Liver (tissue), 9 donors: Measurements from ENCODE around the gene RALGAPB. TPM values are rescaled to one million over a fixed set of nuclear protein-coding genes. Genes with fewer than 3 reads are reported as not detected.

ENCODE experiments used
- DNase-seq: peaks from one replicate; pipeline ENCODE4 v3.0.0-alpha.2; 2017; ENCODE audit warnings: low spot score
- H3K27ac ChIP-seq, 2 donors: one replicate each; pipeline ENCODE4 v1.7.0; 2013; ENCODE audit warnings: inconsistent platforms in 2 of 2, low read length in 2 of 2, control low read depth in 1 of 2, low read depth in 1 of 2, mild to moderate bottlenecking in 1 of 2
- H3K27me3 ChIP-seq, 4 donors: one replicate each; pipeline versions ENCODE4 v1.6.1 to v1.7.0; 2013; ENCODE audit warnings: low read length in 3 of 4, inconsistent platforms in 1 of 4, mild to moderate bottlenecking in 1 of 4, moderate library complexity in 1 of 4; ENCODE audit not compliant: control insufficient read depth in 4 of 4, insufficient read depth in 4 of 4
- H3K36me3 ChIP-seq, 4 donors: one replicate each; pipeline versions ENCODE4 v1.6.1 to v1.7.0; 2013; ENCODE audit warnings: low read length in 3 of 4, mild to moderate bottlenecking in 3 of 4, low read depth in 1 of 4, moderate library complexity in 1 of 4; ENCODE audit not compliant: control insufficient read depth in 4 of 4, insufficient read depth in 3 of 4
- H3K4me1 ChIP-seq, 4 donors: one replicate each; pipeline versions ENCODE4 v1.6.1 to v1.7.0; 2013; ENCODE audit warnings: low read length in 3 of 4, mild to moderate bottlenecking in 3 of 4, moderate library complexity in 1 of 4; ENCODE audit not compliant: control insufficient read depth in 4 of 4, insufficient read depth in 4 of 4
- H3K4me3 ChIP-seq, 3 donors: one replicate each; pipeline versions ENCODE4 v1.6.1 to v1.7.0; 2013; ENCODE audit warnings: low read length in 3 of 3, control low read depth in 1 of 3, low read depth in 1 of 3, mild to moderate bottlenecking in 1 of 3
- H3K9ac ChIP-seq, 2 donors: one replicate each; pipeline ENCODE4 v1.7.0; 2013; ENCODE audit warnings: low read length in 2 of 2, mild to moderate bottlenecking in 2 of 2, moderate library complexity in 2 of 2, control low read depth in 1 of 2, low read depth in 1 of 2
- H3K9me3 ChIP-seq, 4 donors: one replicate each; pipeline versions ENCODE4 v1.6.1 to v1.7.0; 2013; ENCODE audit warnings: low read length in 3 of 4; ENCODE audit not compliant: control insufficient read depth in 4 of 4
- EGR1 ChIP-seq, 2 donors: IDR thresholded peaks; 2 replicates each; pipeline ENCODE4 v1.6.1; 2016 to 2018; ENCODE audit warnings: antibody characterized with exemption in 2 of 2, low read depth in 2 of 2
- FOXA1 ChIP-seq: IDR thresholded peaks from 2 replicates; pipeline ENCODE4 v1.6.1; 2016; ENCODE audit warnings: antibody characterized with exemption
- FOXA2 ChIP-seq: IDR thresholded peaks from 2 replicates; pipeline ENCODE4 v1.6.1; 2016; ENCODE audit warnings: antibody characterized with exemption
- GABPA ChIP-seq, 2 donors: IDR thresholded peaks in 1 of 2; conservative IDR thresholded peaks in 1 of 2; 2 replicates each; pipeline ENCODE4 v1.6.1; 2016; ENCODE audit warnings: antibody characterized with exemption in 2 of 2, mild to moderate bottlenecking in 1 of 2, moderate library complexity in 1 of 2
- HNF4A ChIP-seq, 2 donors: conservative IDR thresholded peaks; 2 replicates each; pipeline ENCODE4 v1.6.1; 2016; ENCODE audit warnings: antibody characterized with exemption in 2 of 2, mild to moderate bottlenecking in 2 of 2
- HNF4G ChIP-seq: IDR thresholded peaks from 2 replicates; pipeline ENCODE4 v1.6.1; 2016; ENCODE audit warnings: antibody characterized with exemption
- RAD21 ChIP-seq, 2 donors: IDR thresholded peaks; 2 replicates each; pipeline ENCODE4 v1.6.1; 2016; ENCODE audit warnings: antibody characterized with exemption in 2 of 2, mild to moderate bottlenecking in 2 of 2
- RXRA ChIP-seq, 2 donors: IDR thresholded peaks; 2 replicates each; pipeline ENCODE4 v1.6.1; 2017 to 2018; ENCODE audit warnings: antibody characterized with exemption in 2 of 2, mild to moderate bottlenecking in 1 of 2
- SP1 ChIP-seq: IDR thresholded peaks from 2 replicates; pipeline ENCODE4 v1.6.1; 2018; ENCODE audit warnings: antibody characterized with exemption, mild to moderate bottlenecking
- TAF1 ChIP-seq: conservative IDR thresholded peaks from 2 replicates; pipeline ENCODE4 v1.6.1; 2016; ENCODE audit warnings: antibody characterized with exemption, mild to moderate bottlenecking
- YY1 ChIP-seq: IDR thresholded peaks from 2 replicates; pipeline ENCODE4 v1.6.1; 2016; ENCODE audit warnings: antibody characterized with exemption, mild to moderate bottlenecking
- WGBS: extraction: QIAGEN DNeasy Blood & Tissue Kit; methylation state at CpG from one replicate; pipeline ENCODE4 v1.1.7; 2013; 5-methylcytosine and 5-hydroxymethylcytosine counted together
- polyA plus RNA-seq, 2 donors: library from polyadenylated mRNA; stranded (reverse) in 1 of 2; unstranded in 1 of 2; fragments of 200-250 nt in 1 of 2; fragments of >200 nt in 1 of 2; fragmentation: Nextera tagmentation in 1 of 2; extraction: Ambion mirVana in 1 of 2; gene quantifications; one replicate each; pipeline versions ENCODE4 v1.2.1 to v1.2.3, GENCODE V29; 2013 to 2015
- total RNA-seq, 2 donors: library from RNA; depleted of rRNA; stranded (reverse); fragments of >200 nt; gene quantifications; one replicate each; pipeline ENCODE4 v1.2.3, GENCODE V29; 2014
- TF ChIP-seq, protein P1 (sequence below): IDR thresholded peaks from 2 replicates; pipeline ENCODE4 v1.6.1; 2016; ENCODE audit warnings: antibody characterized with exemption
- TF ChIP-seq, protein P2 (sequence below): fragments of 150-350 bp; IDR thresholded peaks from 2 replicates; pipeline ENCODE4 v1.5.1; 2017; ENCODE audit warnings: improper control_type of control experiment, low read depth, low read length; ENCODE audit not compliant: missing input control
- TF ChIP-seq, protein P3 (sequence below): IDR thresholded peaks from 2 replicates; pipeline ENCODE4 v1.6.1; 2016; ENCODE audit warnings: antibody characterized with exemption, mild to moderate bottlenecking
- TF ChIP-seq, protein P4 (sequence below): IDR thresholded peaks from 2 replicates; pipeline ENCODE4 v1.6.1; 2016; ENCODE audit warnings: antibody characterized with exemption
- TF ChIP-seq, protein P5 (sequence below): IDR thresholded peaks from 2 replicates; pipeline ENCODE4 v1.6.1; 2016; ENCODE audit warnings: antibody characterized with exemption
- donor health status: healthy.
- donor health status: healthy.
- donor health status: healthy.
- donor health status: healthy.
- donor health status: healthy.

Gene RALGAPB
- total and polyA plus RNA-seq, 4 donors, result 4.3 to 19.7 (median 9.5) TPM

DNA sequence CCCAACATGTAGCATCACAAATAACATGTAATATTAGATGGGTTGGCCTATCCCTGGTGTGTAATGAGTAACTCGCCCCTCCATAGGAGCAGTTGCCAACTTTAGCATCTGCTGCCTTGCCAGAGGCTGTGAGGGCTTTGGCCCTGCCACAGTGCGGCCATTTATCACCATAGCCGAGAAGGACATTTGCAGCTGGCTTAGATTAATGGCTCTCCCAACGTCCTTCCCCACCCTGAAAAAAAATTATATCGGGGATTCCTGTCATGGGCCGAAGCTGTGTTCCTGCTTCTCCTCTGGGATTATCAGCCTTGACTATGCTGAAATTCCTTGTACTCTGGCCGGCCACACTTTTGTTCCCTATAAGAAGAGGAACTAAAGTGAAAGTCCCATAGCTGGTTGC, 100.8 kb downstream of the RALGAPB start:
- DNase-seq, result no peak
- no peak overlapping the region for H3K27ac ChIP-seq
- H3K4me3 ChIP-seq, result no peak overlapping the region
- no peaks in the 10 kb centered on the region for H3K4me1 ChIP-seq
- TF ChIP-seq, protein P1, sequence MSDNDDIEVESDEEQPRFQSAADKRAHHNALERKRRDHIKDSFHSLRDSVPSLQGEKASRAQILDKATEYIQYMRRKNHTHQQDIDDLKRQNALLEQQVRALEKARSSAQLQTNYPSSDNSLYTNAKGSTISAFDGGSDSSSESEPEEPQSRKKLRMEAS, result no peak
- H3K9me3 ChIP-seq, result no peaks in the 10 kb centered on the region
- H3K36me3 ChIP-seq, result peaks cover 4 to 39% (median 34%) of the 10 kb centered on the region in 4 donors
- WGBS, result 94% methylated on average over 7 of the region's 7 CpGs
- H3K9ac ChIP-seq, result no peak overlapping the region
- no peaks in the 10 kb centered on the region for H3K27me3 ChIP-seq

DNA sequence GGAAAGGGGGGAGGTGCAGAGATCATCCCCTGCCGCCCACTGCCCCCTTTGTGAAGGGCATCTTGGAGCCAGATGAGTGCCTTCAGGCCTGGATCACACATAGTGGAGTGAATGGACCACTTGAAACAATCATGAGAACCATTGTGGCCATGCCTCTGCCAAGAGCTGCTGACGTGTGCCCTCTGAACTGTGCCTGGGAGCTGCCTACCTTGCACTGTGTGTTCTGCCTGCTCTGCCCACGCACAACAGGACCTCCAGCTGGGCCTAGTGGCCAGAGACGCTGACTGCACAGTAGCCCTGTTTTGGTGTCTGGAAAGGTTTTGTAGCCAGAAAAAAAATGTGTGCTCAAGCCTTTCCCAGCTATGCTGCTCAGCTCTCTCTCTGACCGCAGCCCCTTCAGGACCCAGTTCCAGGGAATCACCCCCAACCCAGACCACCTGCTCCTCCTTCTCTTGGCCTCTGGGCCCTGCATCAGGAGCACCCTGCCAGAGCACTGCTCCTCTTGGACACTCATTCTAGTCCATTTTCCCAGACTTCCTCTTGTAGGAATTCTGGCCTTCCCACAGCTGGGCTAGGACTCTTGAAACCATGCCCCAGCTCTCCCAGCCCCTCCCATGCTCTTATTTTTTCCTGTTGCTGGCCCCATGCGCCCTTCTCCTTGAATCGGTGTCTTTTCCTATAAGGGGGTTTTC, 106.7 kb downstream of the RALGAPB start:
- H3K9ac ChIP-seq, result no peak overlapping the region
- no peak overlapping the region for H3K4me3 ChIP-seq
- no peaks in the 10 kb centered on the region for H3K9me3 ChIP-seq
- no peak for DNase-seq
- TF ChIP-seq FOXA1 (no peak), TAF1 (no peak), EGR1 (IDR thresholded peaks at IDR 0.05; ENCODE audit: low read depth in 2 of 2) (no peak), YY1 (no peak), HNF4G (no peak), RXRA (IDR thresholded peaks at IDR 0.05) (no peak), SP1 (no peak), RAD21 (IDR thresholded peaks at IDR 0.05) (no peak), GABPA (IDR thresholded peaks at IDR 0.05 in 1 of 2, conservative IDR thresholded peaks at IDR 0.05 in 1 of 2) (no peak), HNF4A (conservative IDR thresholded peaks at IDR 0.05) (no peak), FOXA2 (no peak)
- TF ChIP-seq, protein P1, result no peak
- TF ChIP-seq, protein P2, sequence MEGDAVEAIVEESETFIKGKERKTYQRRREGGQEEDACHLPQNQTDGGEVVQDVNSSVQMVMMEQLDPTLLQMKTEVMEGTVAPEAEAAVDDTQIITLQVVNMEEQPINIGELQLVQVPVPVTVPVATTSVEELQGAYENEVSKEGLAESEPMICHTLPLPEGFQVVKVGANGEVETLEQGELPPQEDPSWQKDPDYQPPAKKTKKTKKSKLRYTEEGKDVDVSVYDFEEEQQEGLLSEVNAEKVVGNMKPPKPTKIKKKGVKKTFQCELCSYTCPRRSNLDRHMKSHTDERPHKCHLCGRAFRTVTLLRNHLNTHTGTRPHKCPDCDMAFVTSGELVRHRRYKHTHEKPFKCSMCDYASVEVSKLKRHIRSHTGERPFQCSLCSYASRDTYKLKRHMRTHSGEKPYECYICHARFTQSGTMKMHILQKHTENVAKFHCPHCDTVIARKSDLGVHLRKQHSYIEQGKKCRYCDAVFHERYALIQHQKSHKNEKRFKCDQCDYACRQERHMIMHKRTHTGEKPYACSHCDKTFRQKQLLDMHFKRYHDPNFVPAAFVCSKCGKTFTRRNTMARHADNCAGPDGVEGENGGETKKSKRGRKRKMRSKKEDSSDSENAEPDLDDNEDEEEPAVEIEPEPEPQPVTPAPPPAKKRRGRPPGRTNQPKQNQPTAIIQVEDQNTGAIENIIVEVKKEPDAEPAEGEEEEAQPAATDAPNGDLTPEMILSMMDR, result no peak
- TF ChIP-seq, protein P3, sequence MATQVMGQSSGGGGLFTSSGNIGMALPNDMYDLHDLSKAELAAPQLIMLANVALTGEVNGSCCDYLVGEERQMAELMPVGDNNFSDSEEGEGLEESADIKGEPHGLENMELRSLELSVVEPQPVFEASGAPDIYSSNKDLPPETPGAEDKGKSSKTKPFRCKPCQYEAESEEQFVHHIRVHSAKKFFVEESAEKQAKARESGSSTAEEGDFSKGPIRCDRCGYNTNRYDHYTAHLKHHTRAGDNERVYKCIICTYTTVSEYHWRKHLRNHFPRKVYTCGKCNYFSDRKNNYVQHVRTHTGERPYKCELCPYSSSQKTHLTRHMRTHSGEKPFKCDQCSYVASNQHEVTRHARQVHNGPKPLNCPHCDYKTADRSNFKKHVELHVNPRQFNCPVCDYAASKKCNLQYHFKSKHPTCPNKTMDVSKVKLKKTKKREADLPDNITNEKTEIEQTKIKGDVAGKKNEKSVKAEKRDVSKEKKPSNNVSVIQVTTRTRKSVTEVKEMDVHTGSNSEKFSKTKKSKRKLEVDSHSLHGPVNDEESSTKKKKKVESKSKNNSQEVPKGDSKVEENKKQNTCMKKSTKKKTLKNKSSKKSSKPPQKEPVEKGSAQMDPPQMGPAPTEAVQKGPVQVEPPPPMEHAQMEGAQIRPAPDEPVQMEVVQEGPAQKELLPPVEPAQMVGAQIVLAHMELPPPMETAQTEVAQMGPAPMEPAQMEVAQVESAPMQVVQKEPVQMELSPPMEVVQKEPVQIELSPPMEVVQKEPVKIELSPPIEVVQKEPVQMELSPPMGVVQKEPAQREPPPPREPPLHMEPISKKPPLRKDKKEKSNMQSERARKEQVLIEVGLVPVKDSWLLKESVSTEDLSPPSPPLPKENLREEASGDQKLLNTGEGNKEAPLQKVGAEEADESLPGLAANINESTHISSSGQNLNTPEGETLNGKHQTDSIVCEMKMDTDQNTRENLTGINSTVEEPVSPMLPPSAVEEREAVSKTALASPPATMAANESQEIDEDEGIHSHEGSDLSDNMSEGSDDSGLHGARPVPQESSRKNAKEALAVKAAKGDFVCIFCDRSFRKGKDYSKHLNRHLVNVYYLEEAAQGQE, result no peak
- TF ChIP-seq, protein P4, sequence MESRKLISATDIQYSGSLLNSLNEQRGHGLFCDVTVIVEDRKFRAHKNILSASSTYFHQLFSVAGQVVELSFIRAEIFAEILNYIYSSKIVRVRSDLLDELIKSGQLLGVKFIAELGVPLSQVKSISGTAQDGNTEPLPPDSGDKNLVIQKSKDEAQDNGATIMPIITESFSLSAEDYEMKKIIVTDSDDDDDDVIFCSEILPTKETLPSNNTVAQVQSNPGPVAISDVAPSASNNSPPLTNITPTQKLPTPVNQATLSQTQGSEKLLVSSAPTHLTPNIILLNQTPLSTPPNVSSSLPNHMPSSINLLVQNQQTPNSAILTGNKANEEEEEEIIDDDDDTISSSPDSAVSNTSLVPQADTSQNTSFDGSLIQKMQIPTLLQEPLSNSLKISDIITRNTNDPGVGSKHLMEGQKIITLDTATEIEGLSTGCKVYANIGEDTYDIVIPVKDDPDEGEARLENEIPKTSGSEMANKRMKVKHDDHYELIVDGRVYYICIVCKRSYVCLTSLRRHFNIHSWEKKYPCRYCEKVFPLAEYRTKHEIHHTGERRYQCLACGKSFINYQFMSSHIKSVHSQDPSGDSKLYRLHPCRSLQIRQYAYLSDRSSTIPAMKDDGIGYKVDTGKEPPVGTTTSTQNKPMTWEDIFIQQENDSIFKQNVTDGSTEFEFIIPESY, result no peak
- TF ChIP-seq, protein P5, sequence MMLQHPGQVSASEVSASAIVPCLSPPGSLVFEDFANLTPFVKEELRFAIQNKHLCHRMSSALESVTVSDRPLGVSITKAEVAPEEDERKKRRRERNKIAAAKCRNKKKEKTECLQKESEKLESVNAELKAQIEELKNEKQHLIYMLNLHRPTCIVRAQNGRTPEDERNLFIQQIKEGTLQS, result no peak
- peaks cover 2 to 25% (median 15%) of the 10 kb centered on the region in 4 donors for H3K36me3 ChIP-seq
- H3K4me1 ChIP-seq, result no peaks in the 10 kb centered on the region
- WGBS, result 80% methylated on average over 7 of the region's 7 CpGs
- H3K27ac ChIP-seq, result no peak overlapping the region
- H3K27me3 ChIP-seq, result no peaks in the 10 kb centered on the region
